ENCODE measurements around the gene PYGL.

The PYGL gene

DNA sequence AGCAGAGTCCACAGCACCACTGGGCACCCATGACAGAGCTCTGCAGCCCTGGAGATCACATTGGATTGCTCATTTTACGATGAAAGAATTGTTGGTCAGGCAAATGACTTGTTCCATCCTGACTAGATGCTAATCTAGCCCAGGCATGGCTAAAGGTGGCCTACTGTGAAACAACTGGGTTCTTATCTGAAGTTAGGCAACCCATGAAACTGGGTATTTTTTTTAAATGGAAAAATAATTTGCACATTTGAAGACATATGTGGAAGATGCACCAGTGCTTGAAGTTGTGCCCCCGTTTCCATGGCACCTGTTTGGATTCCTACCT is 8.3 kb downstream of the PYGL start:
- no peaks in the 10 kb centered on the region for H3K4me1 ChIP-seq (ENCODE audit: insufficient read depth, low read length)
- H3K9me3 ChIP-seq (ENCODE audit: insufficient read depth, low read depth, low read length): no peaks in the 10 kb centered on the region
- peaks cover 32% of the 10 kb centered on the region for H3K36me3 ChIP-seq (ENCODE audit: insufficient read depth, low read depth, low read length)
- H3K9ac ChIP-seq (ENCODE audit: low read depth, low read length): no peak overlapping the region
- no peaks in the 10 kb centered on the region for H3K27me3 ChIP-seq (ENCODE audit: insufficient read depth, low read length)
- no peak overlapping the region for H3K27ac ChIP-seq (ENCODE audit: low read length)
- no peak overlapping the region for H3K4me3 ChIP-seq (ENCODE audit: low read length)

DNA sequence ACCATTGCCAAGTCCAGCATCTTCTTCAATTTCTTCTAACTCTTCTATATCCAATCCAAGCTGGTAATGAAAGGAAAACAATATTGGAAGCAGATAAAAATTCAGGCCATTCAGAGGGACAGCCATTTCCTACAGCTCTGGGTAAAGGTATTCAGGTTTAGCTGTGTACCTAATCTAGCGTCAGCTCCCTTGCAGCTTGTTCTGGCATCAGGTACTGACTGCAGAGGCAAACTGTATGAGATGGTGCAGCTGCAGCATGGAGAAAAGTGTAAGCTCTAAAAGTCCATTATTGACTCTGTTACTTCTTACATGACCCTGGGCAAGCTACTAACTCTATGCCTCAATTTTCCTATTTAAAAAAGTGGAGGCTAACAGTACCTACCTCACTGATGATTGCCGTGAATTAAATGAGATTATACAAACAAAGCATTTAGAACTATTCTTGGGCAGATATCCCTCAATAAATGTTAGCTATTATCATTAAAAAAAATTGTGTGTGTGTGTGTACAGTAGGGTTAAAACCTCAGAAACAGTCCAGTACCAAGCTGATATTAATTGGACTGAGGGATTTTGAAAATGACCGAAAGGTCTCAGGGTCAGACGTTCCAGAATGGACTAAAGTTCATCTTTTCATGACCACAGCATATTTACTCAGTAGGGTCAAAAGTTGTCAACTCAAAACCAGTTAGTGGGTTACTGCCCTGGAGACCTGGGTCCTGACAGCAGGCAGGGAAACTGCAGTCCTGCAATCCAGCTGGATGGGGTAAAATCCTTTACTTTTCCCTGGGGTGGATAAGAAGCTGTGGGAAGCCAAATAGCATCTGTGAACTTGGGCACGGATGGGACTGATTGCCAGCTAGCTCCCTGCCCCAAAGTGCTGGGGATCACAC is 8.9 kb downstream of the PYGL start:
- H3K9me3 ChIP-seq (ENCODE audit: insufficient read depth, low read depth, low read length): no peaks in the 10 kb centered on the region
- H3K27ac ChIP-seq (ENCODE audit: low read length): no peak overlapping the region
- H3K9ac ChIP-seq (ENCODE audit: low read depth, low read length): no peak overlapping the region
- no peaks in the 10 kb centered on the region for H3K27me3 ChIP-seq (ENCODE audit: insufficient read depth, low read length)
- no peak overlapping the region for H3K4me3 ChIP-seq (ENCODE audit: low read length)
- no peaks in the 10 kb centered on the region for H3K4me1 ChIP-seq (ENCODE audit: insufficient read depth, low read length)
- peaks cover 38% of the 10 kb centered on the region for H3K36me3 ChIP-seq (ENCODE audit: insufficient read depth, low read depth, low read length)

DNA sequence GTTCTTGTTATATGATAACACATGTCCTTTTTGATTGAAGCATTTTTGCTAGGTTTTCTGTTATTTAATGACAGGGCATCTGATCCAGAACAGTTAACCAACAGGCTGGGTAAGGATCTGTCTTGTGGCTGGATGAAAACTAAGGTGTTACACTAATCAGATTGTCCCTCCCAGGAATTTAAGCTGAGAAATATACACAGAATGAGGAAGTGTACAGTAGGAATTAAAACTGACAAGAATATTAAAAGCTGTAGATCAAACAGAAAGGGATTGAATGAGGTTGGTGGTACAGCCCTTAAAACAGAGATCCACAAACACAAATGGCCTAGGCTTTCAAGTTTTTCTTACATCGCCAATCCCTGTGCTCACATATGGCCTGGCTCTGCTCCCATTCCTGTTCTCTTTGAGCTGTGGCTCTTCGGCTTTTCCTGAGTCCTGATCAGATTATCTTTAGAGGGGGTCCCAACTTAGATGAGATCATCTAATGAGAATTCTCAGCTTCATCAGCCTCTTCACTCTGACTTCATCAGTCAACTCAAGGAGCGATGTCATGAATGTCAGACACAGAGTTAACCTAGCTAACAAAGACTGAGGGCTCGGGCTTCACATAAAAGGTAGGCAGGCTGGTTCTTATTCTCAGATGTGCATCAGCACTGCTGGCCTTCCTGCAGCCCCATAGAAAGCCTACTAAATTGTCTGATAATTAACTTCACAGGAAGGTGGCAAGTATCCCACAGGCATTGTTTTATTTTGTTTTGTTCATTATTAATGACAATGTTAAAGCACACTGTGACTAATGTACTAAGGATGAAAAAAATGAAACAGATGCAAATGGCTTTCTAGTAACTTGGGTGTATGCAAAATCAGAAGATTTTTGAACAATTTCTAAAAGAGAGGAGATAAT is 11.4 kb downstream of the PYGL start:
- Histone ChIP-seq H3K9ac (ENCODE audit: low read depth, low read length) (no peak overlapping the region), H3K9me3 (ENCODE audit: insufficient read depth, low read depth, low read length) (no peaks in the 10 kb centered on the region), H3K4me1 (ENCODE audit: insufficient read depth, low read length) (no peaks in the 10 kb centered on the region), H3K4me3 (ENCODE audit: low read length) (no peak overlapping the region), H3K36me3 (ENCODE audit: insufficient read depth, low read depth, low read length) (peaks cover 44% of the 10 kb centered on the region), H3K27me3 (ENCODE audit: insufficient read depth, low read length) (no peaks in the 10 kb centered on the region), H3K27ac (ENCODE audit: low read length) (no peak overlapping the region)

DNA sequence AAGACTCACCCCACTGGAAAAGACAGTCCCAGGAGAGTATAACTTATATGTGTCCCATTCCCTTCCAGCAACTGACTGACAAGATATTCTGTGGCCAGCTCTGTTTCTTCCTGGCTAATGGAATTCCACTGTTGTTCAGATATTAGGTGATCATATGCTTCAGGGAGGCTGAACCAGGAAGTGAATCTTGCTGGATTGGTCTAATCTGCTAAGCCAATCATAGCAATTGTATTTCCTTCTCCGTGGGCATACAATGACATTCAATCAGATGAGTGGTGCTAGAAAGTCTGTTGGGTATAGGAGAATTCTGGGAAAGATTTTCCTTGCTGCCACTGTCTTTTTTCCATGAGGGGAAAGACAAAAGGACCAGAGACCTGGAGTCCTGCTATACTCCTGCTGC is 12.1 kb downstream of the PYGL start:
- peaks cover 47% of the 10 kb centered on the region for H3K36me3 ChIP-seq (ENCODE audit: insufficient read depth, low read depth, low read length)
- H3K4me3 ChIP-seq (ENCODE audit: low read length): no peak overlapping the region
- H3K27me3 ChIP-seq (ENCODE audit: insufficient read depth, low read length): no peaks in the 10 kb centered on the region
- no peaks in the 10 kb centered on the region for H3K9me3 ChIP-seq (ENCODE audit: insufficient read depth, low read depth, low read length)
- H3K9ac ChIP-seq (ENCODE audit: low read depth, low read length): no peak overlapping the region
- no peak overlapping the region for H3K27ac ChIP-seq (ENCODE audit: low read length)
- H3K4me1 ChIP-seq (ENCODE audit: insufficient read depth, low read length): no peaks in the 10 kb centered on the region

DNA sequence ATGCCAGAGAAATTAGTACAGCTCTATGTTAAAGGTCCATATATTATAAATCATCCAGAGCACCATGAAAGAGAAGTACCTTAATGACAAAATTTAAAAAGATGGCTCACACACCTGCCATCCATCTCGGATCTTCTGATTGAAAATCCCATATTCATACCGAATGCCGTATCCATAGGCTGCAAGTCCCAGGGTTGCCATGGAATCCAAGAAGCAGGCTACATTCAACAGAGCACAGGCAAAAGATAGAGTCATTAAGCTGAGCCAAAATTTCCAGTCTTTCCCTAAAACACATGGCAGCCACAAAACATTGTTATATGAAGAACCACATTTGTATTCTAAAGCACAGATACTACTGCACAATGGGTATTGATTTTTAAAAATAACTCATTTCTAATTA is 12.7 kb downstream of the PYGL start:
- Histone ChIP-seq H3K4me3 (ENCODE audit: low read length) (no peak overlapping the region), H3K27ac (ENCODE audit: low read length) (no peak overlapping the region), H3K9me3 (ENCODE audit: insufficient read depth, low read depth, low read length) (no peaks in the 10 kb centered on the region), H3K4me1 (ENCODE audit: insufficient read depth, low read length) (no peaks in the 10 kb centered on the region), H3K36me3 (ENCODE audit: insufficient read depth, low read depth, low read length) (peaks cover 47% of the 10 kb centered on the region), H3K9ac (ENCODE audit: low read depth, low read length) (no peak overlapping the region), H3K27me3 (ENCODE audit: insufficient read depth, low read length) (no peaks in the 10 kb centered on the region)

DNA sequence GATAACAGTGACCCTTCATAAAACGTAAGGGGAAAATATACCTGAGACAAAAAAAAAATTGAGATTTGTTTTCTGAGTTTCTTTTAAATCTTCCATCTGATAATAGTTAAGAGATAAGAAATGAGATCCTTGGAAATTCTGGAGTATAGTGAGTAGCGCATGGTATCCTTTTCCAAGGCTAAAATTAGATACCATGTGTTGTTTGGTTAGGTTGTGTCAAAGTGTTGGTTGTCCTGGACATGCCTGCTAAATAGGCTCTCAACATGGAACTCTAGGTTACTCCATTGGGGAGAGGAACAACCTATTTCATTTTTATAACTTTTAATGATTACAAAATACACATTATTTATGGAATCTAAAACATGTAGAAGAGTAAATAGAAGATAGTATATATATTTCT is 14.8 kb downstream of the PYGL start:
- H3K36me3 ChIP-seq (ENCODE audit: insufficient read depth, low read depth, low read length): peaks cover 41% of the 10 kb centered on the region
- no peak overlapping the region for H3K4me3 ChIP-seq (ENCODE audit: low read length)
- H3K9me3 ChIP-seq (ENCODE audit: insufficient read depth, low read depth, low read length): no peaks in the 10 kb centered on the region
- no peak overlapping the region for H3K9ac ChIP-seq (ENCODE audit: low read depth, low read length)
- H3K4me1 ChIP-seq (ENCODE audit: insufficient read depth, low read length): peaks cover 6% of the 10 kb centered on the region; the same call in 1 of the 2 replicates
- no peaks in the 10 kb centered on the region for H3K27me3 ChIP-seq (ENCODE audit: insufficient read depth, low read length)
- H3K27ac ChIP-seq (ENCODE audit: low read length): no peak overlapping the region

DNA sequence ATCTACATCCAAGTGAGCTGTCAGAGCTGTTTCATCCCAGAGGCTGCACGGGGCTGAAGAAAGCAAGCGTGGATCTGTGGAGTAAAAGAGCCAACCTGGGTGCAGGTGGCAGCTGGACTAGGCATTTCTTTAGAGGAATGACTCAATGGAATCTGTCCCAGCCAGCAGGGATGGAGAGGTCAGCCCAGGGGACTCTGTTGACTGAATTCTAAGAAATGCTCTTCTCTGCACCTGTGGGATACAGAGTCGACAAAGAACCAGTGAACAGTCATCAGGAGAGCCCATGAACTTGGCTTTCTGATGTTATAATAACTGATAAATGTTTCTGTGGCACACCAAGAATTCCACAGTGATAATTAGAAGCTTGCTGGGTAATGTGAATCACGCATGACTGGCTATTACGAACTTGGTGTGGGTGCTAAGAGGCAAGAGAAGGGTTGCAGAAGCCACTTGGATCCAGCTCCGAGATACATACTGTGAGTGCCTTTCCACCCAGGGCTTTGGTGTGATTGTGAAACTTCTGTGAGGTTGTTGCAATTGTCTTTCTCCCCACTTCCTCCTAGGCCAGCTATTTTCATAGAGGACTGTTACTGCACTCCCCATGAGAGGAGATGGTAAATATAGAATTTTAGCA is 16.2 kb downstream of the PYGL start:
- Histone ChIP-seq H3K27me3 (ENCODE audit: insufficient read depth, low read length) (no peaks in the 10 kb centered on the region), H3K27ac (ENCODE audit: low read length) (no peak overlapping the region), H3K4me1 (ENCODE audit: insufficient read depth, low read length) (peaks cover 6% of the 10 kb centered on the region; the same call in 1 of the 2 replicates), H3K4me3 (ENCODE audit: low read length) (no peak overlapping the region), H3K36me3 (ENCODE audit: insufficient read depth, low read depth, low read length) (peaks cover 39% of the 10 kb centered on the region), H3K9ac (ENCODE audit: low read depth, low read length) (no peak overlapping the region), H3K9me3 (ENCODE audit: insufficient read depth, low read depth, low read length) (no peaks in the 10 kb centered on the region)

DNA sequence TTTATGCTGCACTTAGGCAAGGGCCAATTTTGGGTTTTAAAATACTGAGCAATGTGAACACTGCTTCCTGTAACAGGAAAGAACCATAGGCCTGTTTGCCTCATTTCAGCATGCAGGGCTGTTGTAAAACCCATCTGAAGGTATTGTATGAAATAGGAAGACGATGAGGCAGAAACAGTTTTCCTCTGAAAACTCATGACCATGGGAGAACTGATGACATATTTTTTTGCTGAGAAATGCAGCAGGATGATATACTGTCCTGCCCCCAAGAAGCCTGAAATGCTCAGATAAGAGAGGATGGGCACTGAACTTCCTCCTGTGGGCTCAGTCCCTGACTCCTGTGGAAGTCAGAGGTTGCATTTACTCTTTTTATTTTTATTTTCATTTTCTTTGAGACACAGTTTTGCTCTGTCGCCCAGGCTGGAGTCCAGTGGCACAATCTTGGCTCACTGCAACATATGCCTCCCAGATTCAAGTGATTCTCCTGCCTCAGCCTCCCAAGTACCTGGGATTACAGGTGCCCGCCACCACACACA is 17.4 kb downstream of the PYGL start:
- Histone ChIP-seq H3K4me1 (ENCODE audit: insufficient read depth, low read length) (peaks cover 6% of the 10 kb centered on the region; the same call in 1 of the 2 replicates), H3K27ac (ENCODE audit: low read length) (no peak overlapping the region), H3K36me3 (ENCODE audit: insufficient read depth, low read depth, low read length) (peaks cover 36% of the 10 kb centered on the region), H3K4me3 (ENCODE audit: low read length) (no peak overlapping the region), H3K27me3 (ENCODE audit: insufficient read depth, low read length) (no peaks in the 10 kb centered on the region), H3K9ac (ENCODE audit: low read depth, low read length) (no peak overlapping the region), H3K9me3 (ENCODE audit: insufficient read depth, low read depth, low read length) (no peaks in the 10 kb centered on the region)

DNA sequence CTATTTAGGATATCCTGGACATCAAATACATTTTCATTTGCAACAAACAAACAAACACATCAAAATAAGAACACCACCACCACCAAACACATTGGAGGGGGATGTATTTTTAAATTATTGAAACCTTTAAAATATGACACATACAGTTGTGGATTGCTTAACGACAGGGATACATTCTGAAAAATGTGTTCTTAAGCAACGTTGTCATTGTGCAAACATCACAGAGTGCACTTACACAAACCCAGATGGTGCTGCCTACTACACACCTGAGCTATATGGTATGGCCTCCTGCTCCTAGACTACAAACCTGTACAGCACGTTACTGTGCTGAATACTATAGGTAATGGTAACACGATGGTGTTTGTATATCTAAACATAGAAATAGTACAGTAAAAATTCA is 19.4 kb downstream of the PYGL start:
- Histone ChIP-seq H3K4me3 (ENCODE audit: low read length) (no peak overlapping the region), H3K36me3 (ENCODE audit: insufficient read depth, low read depth, low read length) (0 out of 2 replicates have a peak, but pooled peaks cover 18% of the 10 kb centered on the region), H3K9me3 (ENCODE audit: insufficient read depth, low read depth, low read length) (no peaks in the 10 kb centered on the region), H3K27me3 (ENCODE audit: insufficient read depth, low read length) (no peaks in the 10 kb centered on the region), H3K9ac (ENCODE audit: low read depth, low read length) (no peak overlapping the region), H3K4me1 (ENCODE audit: insufficient read depth, low read length) (peaks cover 6% of the 10 kb centered on the region; the same call in 1 of the 2 replicates), H3K27ac (ENCODE audit: low read length) (no peak overlapping the region)

DNA sequence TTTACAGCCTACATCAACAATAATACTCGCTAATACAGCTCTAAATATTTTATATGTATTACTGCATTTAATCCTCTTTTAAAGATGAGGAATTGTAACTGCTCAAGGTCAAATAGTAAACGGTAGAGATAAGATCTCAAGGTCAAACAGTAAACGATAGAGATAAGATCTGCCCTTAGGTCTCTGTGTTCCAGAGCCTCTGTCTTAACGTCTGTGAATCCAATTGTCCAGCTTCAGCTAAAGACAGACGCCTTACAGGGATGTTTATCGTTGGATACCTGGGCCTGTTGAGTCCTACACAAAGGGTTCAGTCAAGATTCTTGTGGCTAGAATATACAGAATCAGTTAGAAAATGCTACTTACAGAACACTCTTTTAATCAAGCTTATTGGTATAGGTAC is 20.0 kb downstream of the PYGL start:
- Histone ChIP-seq H3K4me3 (ENCODE audit: low read length) (no peak overlapping the region), H3K36me3 (ENCODE audit: insufficient read depth, low read depth, low read length) (0 out of 2 replicates have a peak, but pooled peaks cover 15% of the 10 kb centered on the region), H3K4me1 (ENCODE audit: insufficient read depth, low read length) (peaks cover 6% of the 10 kb centered on the region; the same call in 1 of the 2 replicates), H3K27me3 (ENCODE audit: insufficient read depth, low read length) (no peaks in the 10 kb centered on the region), H3K9ac (ENCODE audit: low read depth, low read length) (no peak overlapping the region), H3K9me3 (ENCODE audit: insufficient read depth, low read depth, low read length) (no peaks in the 10 kb centered on the region), H3K27ac (ENCODE audit: low read length) (no peak overlapping the region)

DNA sequence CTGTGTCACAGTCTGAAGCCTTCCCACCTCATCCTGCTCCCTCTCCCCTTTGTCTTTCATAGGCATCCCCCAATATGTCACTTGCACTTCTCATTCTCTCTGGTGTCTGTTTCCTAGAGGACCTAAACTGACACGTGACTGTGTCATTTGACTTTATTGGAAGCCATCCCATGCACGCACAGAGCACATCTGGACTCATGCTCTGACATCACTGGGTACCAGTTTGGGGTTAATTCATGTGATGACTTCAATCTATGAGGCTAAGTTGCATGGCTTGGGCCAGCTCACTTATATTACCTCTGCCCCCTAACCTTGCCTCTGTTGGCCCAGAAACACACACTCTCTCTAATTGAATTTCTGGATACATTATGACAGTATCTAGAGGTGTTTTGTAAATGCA is 21.5 kb downstream of the PYGL start:
- H3K36me3 ChIP-seq (ENCODE audit: insufficient read depth, low read depth, low read length): 0 out of 2 replicates have a peak, but pooled peaks cover 10% of the 10 kb centered on the region
- H3K4me3 ChIP-seq (ENCODE audit: low read length): no peak overlapping the region
- no peaks in the 10 kb centered on the region for H3K27me3 ChIP-seq (ENCODE audit: insufficient read depth, low read length)
- H3K27ac ChIP-seq (ENCODE audit: low read length): no peak overlapping the region
- H3K9ac ChIP-seq (ENCODE audit: low read depth, low read length): no peak overlapping the region
- H3K9me3 ChIP-seq (ENCODE audit: insufficient read depth, low read depth, low read length): no peaks in the 10 kb centered on the region
- peaks cover 6% of the 10 kb centered on the region; the same call in 1 of the 2 replicates for H3K4me1 ChIP-seq (ENCODE audit: insufficient read depth, low read length)
